GM10847 (cell line): Measurements from ENCODE around the gene ZNF267.

ENCODE experiments used
- POLR2A ChIP-seq: IDR thresholded peaks from 2 replicates; pipeline ENCODE4 v1.6.1; 2011; ENCODE audit not compliant: insufficient read length; ENCODE audit errors: extremely low read depth

ZNF267 gene

GRCh38 chr16:31873556-31874365 is at the start of gene ZNF267:
Gene ZNF267, plus strand, starts transcription at chr16:31873807. Its CDS starts 160 bp downstream, at chr16:31873967.
- TF ChIP-seq POLR2A = peak; percentile 89

GRCh38 chr16:31833047-31833446 is 40.6 kb upstream of the ZNF267 start:
- no peak for TF ChIP-seq POLR2A

DNA sequence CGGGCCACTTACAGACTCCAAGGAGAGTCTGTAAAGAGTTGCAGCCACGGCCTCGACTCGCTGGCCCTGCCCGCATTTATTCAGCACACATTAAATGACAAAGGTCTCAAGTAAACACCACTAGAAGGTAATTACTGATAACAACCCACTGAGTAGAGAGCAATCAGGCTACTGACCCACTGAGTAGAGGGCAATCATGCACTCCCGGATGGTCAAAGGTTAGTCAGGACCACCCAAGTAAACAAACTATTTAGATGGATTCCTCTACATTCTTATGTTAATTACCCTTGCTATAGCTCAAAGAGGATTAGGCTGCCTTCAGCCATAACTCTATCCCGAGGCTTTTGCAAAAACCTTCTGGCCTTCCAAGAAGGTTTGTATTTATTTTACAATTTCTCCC is 30.7 kb upstream of the ZNF267 start:
- no peak for TF ChIP-seq POLR2A

GRCh38 chr16:31853291-31853690 is 20.3 kb upstream of the ZNF267 start:
- TF ChIP-seq POLR2A = no peak

DNA sequence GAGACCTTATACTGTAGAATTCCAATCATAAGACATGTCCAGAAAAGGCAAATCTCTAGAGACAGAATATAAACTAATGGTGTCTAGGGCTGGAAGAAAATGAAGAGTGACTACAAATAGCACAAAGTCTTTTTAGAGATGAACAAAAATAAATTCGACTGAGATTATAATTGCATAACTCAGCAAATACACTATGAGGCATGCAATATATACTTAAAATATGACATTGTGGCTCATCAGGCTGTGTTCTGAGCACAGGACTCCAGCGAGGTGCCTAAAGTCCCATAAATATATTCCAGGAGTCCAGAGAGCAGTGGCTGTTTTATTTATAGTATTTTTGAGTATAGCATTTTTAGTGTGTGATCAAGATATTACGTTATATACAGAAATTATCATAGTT is 13.1 kb upstream of the ZNF267 start:
- no peak for TF ChIP-seq POLR2A

DNA sequence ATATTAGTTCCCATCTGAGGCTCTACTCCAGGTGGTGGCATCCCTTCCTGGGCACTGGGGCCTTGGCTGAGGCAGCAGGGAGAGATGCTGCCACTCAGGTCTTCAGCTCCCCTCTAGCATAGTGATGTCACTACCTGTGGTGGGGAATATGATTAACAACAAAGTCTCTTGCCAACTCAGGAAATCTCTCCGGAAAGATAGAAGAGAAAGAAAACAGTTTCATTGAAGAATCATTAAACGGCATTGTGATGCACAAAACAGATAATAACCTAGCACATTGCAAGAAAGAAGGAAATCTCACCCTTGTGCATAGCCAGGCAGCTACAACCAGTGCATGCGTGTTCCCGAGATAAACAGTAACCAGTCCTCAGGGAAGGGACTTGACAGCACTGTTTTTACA is 12.2 kb upstream of the ZNF267 start:
- no peak for TF ChIP-seq POLR2A

DNA sequence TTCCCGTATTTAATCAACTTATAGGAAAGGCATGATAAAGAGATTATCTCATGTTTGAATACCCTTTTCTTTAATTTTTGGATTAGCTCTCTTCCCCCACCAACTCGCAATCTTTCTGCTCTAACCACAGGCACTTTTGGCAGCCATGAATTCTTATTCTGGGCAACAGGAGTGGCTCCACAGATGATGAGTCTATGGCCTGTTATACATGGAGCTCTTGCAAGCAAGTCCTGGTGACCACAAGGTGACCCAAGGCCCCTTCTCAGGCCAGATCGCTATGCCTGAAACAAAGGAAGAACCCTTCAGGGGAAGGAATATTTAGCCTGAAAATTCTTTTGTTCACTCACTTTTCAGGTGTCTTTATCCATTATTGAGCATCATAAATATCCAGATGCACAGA is 10.8 kb upstream of the ZNF267 start:
- no peak for TF ChIP-seq POLR2A

DNA sequence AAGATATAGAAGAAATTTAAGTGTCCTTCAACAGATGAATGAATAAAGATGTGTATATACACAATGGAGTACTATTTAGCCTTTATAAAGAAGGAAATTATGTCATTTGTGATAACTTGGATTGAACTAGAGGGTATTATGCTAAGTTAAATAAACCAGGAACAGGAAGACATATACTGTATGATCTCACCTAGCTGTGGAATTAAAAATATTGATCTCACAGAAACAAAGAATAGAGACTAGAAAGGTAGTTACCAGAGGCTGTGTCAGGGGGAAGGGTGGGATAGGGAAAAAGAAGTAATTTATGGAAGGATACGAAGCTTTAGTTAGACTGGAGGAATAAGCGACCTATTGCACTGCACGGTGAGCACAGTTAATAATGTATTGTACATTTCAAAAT is 5.4 kb upstream of the ZNF267 start:
- TF ChIP-seq POLR2A = no peak

- TF ChIP-seq POLR2A = no peak
Measured at GRCh38 chr16:31868691-31869167, 4.9 kb upstream of the ZNF267 start.

DNA sequence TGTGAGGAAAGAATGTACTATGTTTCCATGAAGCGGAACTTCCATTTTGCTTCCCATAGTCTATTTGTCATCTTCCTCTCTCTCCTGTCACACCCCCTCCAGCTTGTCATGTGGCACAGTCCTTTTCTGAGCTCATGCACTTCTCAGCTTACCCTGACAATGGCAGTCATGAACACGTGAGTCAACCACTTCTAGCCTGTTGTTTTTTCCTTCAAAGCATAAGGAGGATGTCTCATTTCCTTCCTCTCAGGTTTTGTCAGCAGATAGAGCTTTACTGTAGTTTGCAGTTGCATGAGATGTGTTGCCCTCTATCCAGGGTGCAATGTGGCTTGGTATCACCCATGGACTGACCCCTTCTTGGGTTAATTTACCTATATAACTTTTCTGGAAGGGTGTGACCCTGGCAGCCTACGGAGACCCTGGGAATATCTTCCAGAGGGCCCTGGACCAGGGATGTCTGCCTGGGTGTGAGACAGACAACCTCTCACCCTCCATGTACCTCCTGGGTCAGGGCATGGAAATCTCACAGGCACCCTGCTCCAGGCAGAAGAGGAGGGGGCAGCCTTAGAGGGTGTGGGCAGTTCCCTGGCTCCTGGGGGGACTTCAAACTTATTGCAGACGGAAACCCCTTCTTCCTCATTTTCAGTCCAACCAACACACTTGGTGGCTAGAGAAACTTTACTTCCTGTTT is 4.0 kb upstream of the ZNF267 start:
- TF ChIP-seq POLR2A = no peak

GRCh38 chr16:31870809-31871208 is 2.8 kb upstream of the ZNF267 start:
- TF ChIP-seq POLR2A = no peak

GRCh38 chr16:31871510-31871909 is 2.1 kb upstream of the ZNF267 start:
- TF ChIP-seq POLR2A = no peak

GRCh38 chr16:31872201-31872600 is 1.4 kb upstream of the ZNF267 start:
- no peak for TF ChIP-seq POLR2A

DNA sequence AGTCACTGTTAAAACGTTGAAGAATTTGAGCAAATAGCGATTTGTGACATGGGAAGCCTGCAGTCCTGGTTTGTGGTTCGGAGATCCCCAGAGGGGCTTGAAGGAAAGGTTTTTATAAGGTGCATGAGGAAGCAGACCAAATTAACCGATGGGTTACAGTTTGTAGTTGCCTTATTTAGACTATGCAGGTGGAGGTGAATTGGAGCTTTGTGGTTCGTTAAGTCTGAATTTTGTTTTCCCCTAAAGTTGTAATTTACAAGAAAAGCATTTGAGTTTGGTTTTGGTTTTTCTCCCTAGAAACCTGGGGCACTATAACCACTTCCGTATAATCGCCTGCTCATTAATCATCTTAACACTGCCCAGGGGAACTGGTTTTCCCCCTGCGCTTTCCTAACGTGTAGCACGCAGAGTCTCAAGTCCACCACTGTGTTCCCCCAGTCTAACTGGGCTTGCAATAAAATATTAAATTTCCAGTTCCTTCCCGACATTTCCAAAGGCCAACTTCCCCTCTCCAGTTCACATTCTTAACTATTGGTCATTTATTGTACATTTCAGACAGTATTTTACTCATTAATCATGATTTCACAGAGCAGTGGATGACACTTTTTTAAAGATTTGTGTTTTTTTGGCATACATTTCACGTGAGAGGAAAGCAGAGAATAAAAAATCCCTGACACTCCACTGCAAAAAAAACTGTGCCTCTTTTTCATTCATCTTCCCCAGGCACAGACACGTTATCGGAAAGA is 932 bp downstream of the ZNF267 start:
- TF ChIP-seq POLR2A = no peak

DNA sequence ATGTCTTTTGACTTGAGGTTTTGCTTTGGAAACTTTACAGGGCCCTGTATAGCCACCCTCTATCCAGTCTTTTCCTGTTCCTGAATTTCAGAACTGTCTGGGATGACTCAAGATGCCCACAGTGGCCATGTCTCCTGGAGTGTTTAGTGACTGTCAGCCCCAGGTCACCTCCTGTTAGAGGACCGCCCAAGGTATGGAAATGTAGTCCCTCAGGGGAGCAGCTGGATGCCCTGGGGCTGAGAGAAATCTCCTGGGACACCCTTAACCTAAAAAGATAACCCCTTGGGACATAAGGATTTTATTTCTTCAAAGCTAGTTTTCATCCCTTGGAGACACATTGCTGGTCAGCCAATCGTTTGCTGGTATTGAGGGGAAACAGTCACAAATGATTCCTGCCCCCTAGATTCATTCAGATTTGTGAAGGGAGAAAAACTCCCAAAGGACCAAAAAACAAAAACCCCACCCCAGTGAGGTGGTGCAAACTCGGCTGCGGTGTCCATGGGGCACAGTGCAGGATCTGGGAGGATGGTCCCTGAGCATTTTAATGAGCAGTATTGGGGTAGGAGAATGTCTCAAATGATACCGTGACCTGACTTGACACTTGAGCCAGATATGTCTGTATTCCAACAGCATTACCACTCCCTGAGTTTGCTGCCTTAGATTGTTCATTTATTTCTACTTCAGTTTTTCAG is 1.7 kb downstream of the ZNF267 start:
- TF ChIP-seq POLR2A = no peak
